Common myeloid progenitor, CD34-positive (primary cell): ENCODE data around the gene EML2.

ENCODE experiments used
- CTCF ChIA-PET: fragments of 350-600 bp; sonication (Branson Sonifier 250); formaldehyde crosslinking; loops from one replicate; lab custom pipeline; 2021; ENCODE audit warnings: antibody characterized with exemption; lab: Charles Lee
- POLR2A ChIA-PET: fragments of 350-600 bp; sonication (Branson Sonifier 250); formaldehyde crosslinking; loops from one replicate; lab custom pipeline; 2021; ENCODE audit warnings: antibody characterized with exemption; lab: Charles Lee
- DNase-seq, 3 donors: peaks; one replicate each; pipeline versions ENCODE4 v3.0.0 to v3.0.0-alpha.2; 2013
- H3K27ac ChIP-seq, 2 experiments: 1 replicate in 1 of 2; 2 replicates in 1 of 2; pipeline ENCODE4 v1.7.0; 2013; ENCODE audit warnings: inconsistent platforms in 2 of 2, low read length in 2 of 2, mild to moderate bottlenecking in 2 of 2, low read depth in 1 of 2, moderate library complexity in 1 of 2; ENCODE audit not compliant: severe bottlenecking in 2 of 2, insufficient read depth in 1 of 2, poor library complexity in 1 of 2
- H3K27me3 ChIP-seq, 5 experiments: replicated peaks in 2 of 5; 1 replicate in 3 of 5; 2 replicates in 2 of 5; pipeline versions ENCODE4 v1.6.1 to v1.7.0; 2013; ENCODE audit warnings: low read length in 4 of 5, mild to moderate bottlenecking in 2 of 5, moderate library complexity in 2 of 5, inconsistent platforms in 1 of 5; ENCODE audit not compliant: insufficient read depth in 5 of 5, control insufficient read depth in 4 of 5
- H3K36me3 ChIP-seq, 4 experiments: 1 replicate in 2 of 4; 2 replicates in 2 of 4; pipeline versions ENCODE4 v1.6.1 to v1.7.0; 2013; ENCODE audit warnings: low read length in 3 of 4, control low read depth in 1 of 4, mild to moderate bottlenecking in 1 of 4; ENCODE audit not compliant: control insufficient read depth in 4 of 4, insufficient read depth in 4 of 4
- H3K4me1 ChIP-seq, 4 experiments: 1 replicate in 3 of 4; 2 replicates in 1 of 4; pipeline versions ENCODE4 v1.6.1 to v1.7.1; 2013; ENCODE audit warnings: low read length in 3 of 4, mild to moderate bottlenecking in 3 of 4, control low read depth in 1 of 4, inconsistent platforms in 1 of 4, moderate library complexity in 1 of 4; ENCODE audit not compliant: control insufficient read depth in 4 of 4, insufficient read depth in 4 of 4; ENCODE audit errors: control extremely low read depth in 1 of 4
- H3K4me3 ChIP-seq, 7 experiments: 1 replicate in 4 of 7; 2 replicates in 3 of 7; pipeline versions ENCODE4 v1.5.1 to v1.7.0; 2013; ENCODE audit warnings: mild to moderate bottlenecking in 7 of 7, low read length in 6 of 7, moderate library complexity in 6 of 7, inconsistent platforms in 2 of 7, low read depth in 2 of 7, control low read depth in 1 of 7; ENCODE audit not compliant: insufficient read depth in 4 of 7, control insufficient read depth in 1 of 7; ENCODE audit errors: extremely low read depth in 1 of 7
- H3K9me3 ChIP-seq, 5 experiments: 1 replicate in 4 of 5; 2 replicates in 1 of 5; pipeline versions ENCODE4 v1.6.1 to v1.7.1; 2013; ENCODE audit warnings: low read length in 4 of 5, mild to moderate bottlenecking in 2 of 5, inconsistent platforms in 1 of 5, low read depth in 1 of 5, moderate library complexity in 1 of 5; ENCODE audit not compliant: control insufficient read depth in 4 of 5, insufficient read depth in 2 of 5; ENCODE audit errors: control extremely low read depth in 1 of 5
- WGBS: methylation state at CpG from one replicate; pipeline ENCODE4 v1.1.5; 2013; ENCODE audit not compliant: insufficient coverage; 5-methylcytosine and 5-hydroxymethylcytosine counted together

EML2 gene

DNA sequence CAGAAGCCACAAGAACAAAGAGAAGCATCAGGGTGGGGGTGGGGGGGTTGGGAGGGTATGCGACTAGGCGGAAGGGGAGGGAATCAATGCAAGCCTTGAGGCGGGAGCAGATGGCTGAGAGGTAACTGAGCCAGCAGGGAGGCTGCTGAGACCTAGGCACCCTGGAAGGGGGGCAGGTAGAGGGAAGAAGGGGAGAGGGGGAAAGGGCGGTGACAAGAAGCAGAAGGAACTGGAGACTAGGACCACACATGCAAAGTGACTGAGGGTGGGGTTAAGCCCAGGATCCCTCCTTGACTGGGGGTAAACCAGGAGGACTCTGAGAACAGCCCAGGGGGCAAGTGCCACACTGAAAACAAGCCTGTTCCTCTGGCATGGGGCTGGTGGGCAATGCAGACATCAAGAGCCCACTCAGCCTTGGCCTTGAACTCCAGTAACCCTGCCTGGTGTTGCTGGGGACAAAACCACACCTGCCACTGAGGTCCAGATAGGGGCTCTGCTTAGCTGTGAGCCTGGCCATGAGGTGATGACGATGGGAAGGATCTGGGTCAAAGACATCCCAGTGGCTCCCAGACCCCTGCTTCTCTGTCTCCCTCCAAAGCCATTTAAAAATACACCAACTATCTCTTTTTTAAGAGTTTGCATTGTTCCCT, 74.9 kb downstream of the EML2 start:
- no peak overlapping the region for H3K4me3 ChIP-seq
- DNase-seq, result no peak
- H3K27me3 ChIP-seq, result no peaks in the 10 kb centered on the region
- CTCF ChIA-PET, result interaction anchor here (0.7 kb wide), 1 partner anchor 56 kb away, joined by 3 read pairs; no protein-coding TSS in a partner anchor
- no peak overlapping the region for H3K27ac ChIP-seq
- POLR2A ChIA-PET, result no interaction called here
- H3K4me1 ChIP-seq, result peaks cover 0 to 5% (median 2%) of the 10 kb centered on the region in 4 experiments
- no peaks in the 10 kb centered on the region for H3K36me3 ChIP-seq
- WGBS, result 65% methylated on average over 3 of the region's 5 CpGs
- H3K9me3 ChIP-seq, result no peaks in the 10 kb centered on the region

- Histone ChIP-seq H3K27me3 (no peaks in the 10 kb centered on the region), H3K27ac (no peak overlapping the region), H3K4me3 (no peak overlapping the region), H3K9me3 (no peaks in the 10 kb centered on the region), H3K4me1 (peaks cover 0 to 11% (median 3%) of the 10 kb centered on the region in 4 experiments), H3K36me3 (peaks cover 0 to 2% (median 0%) of the 10 kb centered on the region in 4 experiments)
- CTCF ChIA-PET, result interaction anchor here (6.7 kb wide), 1 partner anchor 33 kb away, joined by 47 read pairs; no protein-coding TSS in a partner anchor
- no peak for DNase-seq
- 100% methylated on average over 4 of the region's 11 CpGs for WGBS
- POLR2A ChIA-PET, result no interaction called here
Observed at GRCh38 chr19:45560686-45561085, 78.5 kb downstream of the EML2 start.

DNA sequence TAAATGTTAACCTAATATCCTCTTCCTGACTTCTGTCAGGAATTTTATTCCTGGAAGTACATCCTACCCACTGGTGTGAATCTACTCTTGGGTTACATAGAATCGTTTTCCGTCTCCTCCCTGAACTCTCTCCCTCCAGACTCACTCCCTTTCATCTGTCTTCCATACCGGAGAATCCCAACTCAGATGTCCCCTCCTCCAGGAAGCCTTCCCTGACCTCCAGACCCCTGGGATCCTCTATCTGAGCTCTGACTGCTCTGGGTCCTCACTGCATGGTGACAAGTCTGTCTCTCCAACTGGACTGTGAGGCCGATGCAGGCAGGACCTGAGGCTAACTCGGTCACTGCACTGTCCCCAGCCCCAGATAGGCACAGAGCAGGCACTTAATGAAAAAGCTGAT, 79.2 kb downstream of the EML2 start:
- ChIA-PET POLR2A (no interaction called here), CTCF (interaction anchor here (0.9 to 6.7 kb wide), 2 partner anchors 32 to 65 kb away, joined by 3 to 47 read pairs; no protein-coding TSS in a partner anchor)
- peaks cover 0 to 11% (median 3%) of the 10 kb centered on the region in 4 experiments for H3K4me1 ChIP-seq
- DNase-seq, result no peak
- H3K4me3 ChIP-seq, result no peak overlapping the region
- no peak overlapping the region for H3K27ac ChIP-seq
- no peaks in the 10 kb centered on the region for H3K9me3 ChIP-seq
- no peaks in the 10 kb centered on the region for H3K27me3 ChIP-seq
- peaks cover 0 to 2% (median 0%) of the 10 kb centered on the region in 4 experiments for H3K36me3 ChIP-seq
- 98% methylated on average over 5 of the region's 5 CpGs for WGBS
